A673 (cell line): Measurements from ENCODE around the gene RNF2. TPM values are rescaled to one million over a fixed set of nuclear protein-coding genes. Genes with fewer than 3 reads are reported as not detected.

Source experiments
- BruUV-seq: library from RNA; stranded (reverse); fragments of 400-500 nt; replicated peaks from 2 replicates; lab custom pipeline; 2021; lab: Mats Ljungman, UMichigan
- CTCF ChIA-PET: fragments of 300-600 bp; sonication (Branson Sonifier 250); formaldehyde crosslinking; loops from one replicate; lab custom pipeline; 2022; ENCODE audit warnings: antibody characterized with exemption; lab: Charles Lee
- POLR2A ChIA-PET: fragments of 300-600 bp; sonication (Branson Sonifier 250); formaldehyde crosslinking; loops from one replicate; lab custom pipeline; 2022; ENCODE audit warnings: antibody characterized with exemption; ENCODE audit not compliant: low non-redundant PET; lab: Charles Lee
- DNase-seq: peaks from one replicate; pipeline ENCODE4 v3.0.0-alpha.2; 2015; ENCODE audit warnings: low spot score
- H3K27ac ChIP-seq: fragments of 200-600 bp; sonication (generic); 2 replicates; pipeline ENCODE4 v1.5.1; 2016; ENCODE audit warnings: mixed run types, low read depth, mild to moderate bottlenecking, mixed read lengths, antibody characterized with exemption, low read length; ENCODE audit not compliant: poor library complexity, severe bottlenecking
- H3K27me3 ChIP-seq: fragments of 200-600 bp; sonication (generic); replicated peaks from 2 replicates; pipeline ENCODE4 v1.6.1; 2017; ENCODE audit warnings: mixed run types, low read depth, mild to moderate bottlenecking, mixed read lengths, antibody characterized with exemption, low read length; ENCODE audit not compliant: insufficient read depth, poor library complexity
- H3K36me3 ChIP-seq: fragments of 200-600 bp; sonication (generic); 2 replicates; pipeline ENCODE4 v1.6.1; 2016; ENCODE audit warnings: mixed run types, mild to moderate bottlenecking, mixed read lengths, antibody characterized with exemption, low read length; ENCODE audit not compliant: insufficient read depth, poor library complexity, severe bottlenecking
- H3K4me1 ChIP-seq: fragments of 200-600 bp; sonication (generic); 2 replicates; pipeline ENCODE4 v1.6.1; 2017; ENCODE audit warnings: mixed run types, mild to moderate bottlenecking, mixed read lengths, antibody characterized with exemption, low read length; ENCODE audit not compliant: insufficient read depth, poor library complexity, severe bottlenecking
- H3K4me3 ChIP-seq: fragments of 200-600 bp; sonication (generic); 2 replicates; pipeline ENCODE4 v1.5.1; 2016; ENCODE audit warnings: low read depth, mixed run types, mild to moderate bottlenecking, mixed read lengths, low read length; ENCODE audit not compliant: poor library complexity, severe bottlenecking
- H3K9me3 ChIP-seq: fragments of 200-600 bp; sonication (generic); 2 replicates; pipeline ENCODE4 v1.6.1; 2016; ENCODE audit warnings: mixed run types, low read depth, mild to moderate bottlenecking, mixed read lengths, antibody characterized with exemption, low read length; ENCODE audit not compliant: poor library complexity, severe bottlenecking
- EZH2 ChIP-seq: fragments of 200-600 bp; sonication (generic); IDR thresholded peaks from 2 replicates; pipeline ENCODE4 v1.6.1; 2017; ENCODE audit warnings: borderline replicate concordance, low read depth, mild to moderate bottlenecking, mixed read lengths, antibody characterized with exemption, low read length; ENCODE audit not compliant: poor library complexity, severe bottlenecking
- intact Hi-C: fragments of 100-400 bp; cut with micrococcal nuclease; formaldehyde crosslinking; loops from one replicate; pipeline ENCODE4 v1.10.0; 2022; ENCODE audit not compliant: unreplicated experiment
- total RNA-seq: library from RNA; stranded (reverse); gene quantifications from 2 replicates; pipeline ENCODE4 v1.2.3, GENCODE V29; 2021
- TF ChIP-seq, protein P1 (sequence below): fragments of 300-800, 200-600 bp; sonication (generic); conservative IDR thresholded peaks from 2 replicates; pipeline ENCODE4 v1.5.1; 2017; ENCODE audit warnings: low read depth, mild to moderate bottlenecking, antibody characterized with exemption, low read length, moderate library complexity, mixed read lengths

Gene RNF2
- total RNA-seq, 1 experiment from 2014 or later, result 50.8 TPM

- Histone ChIP-seq H3K36me3 (peaks cover 25% of the 10 kb centered on the region), H3K4me1 (peaks cover 6% of the 10 kb centered on the region), H3K27ac (no peak overlapping the region), H3K27me3 (no peaks in the 10 kb centered on the region), H3K9me3 (no peaks in the 10 kb centered on the region), H3K4me3 (no peak overlapping the region)
- TF ChIP-seq, protein P1, sequence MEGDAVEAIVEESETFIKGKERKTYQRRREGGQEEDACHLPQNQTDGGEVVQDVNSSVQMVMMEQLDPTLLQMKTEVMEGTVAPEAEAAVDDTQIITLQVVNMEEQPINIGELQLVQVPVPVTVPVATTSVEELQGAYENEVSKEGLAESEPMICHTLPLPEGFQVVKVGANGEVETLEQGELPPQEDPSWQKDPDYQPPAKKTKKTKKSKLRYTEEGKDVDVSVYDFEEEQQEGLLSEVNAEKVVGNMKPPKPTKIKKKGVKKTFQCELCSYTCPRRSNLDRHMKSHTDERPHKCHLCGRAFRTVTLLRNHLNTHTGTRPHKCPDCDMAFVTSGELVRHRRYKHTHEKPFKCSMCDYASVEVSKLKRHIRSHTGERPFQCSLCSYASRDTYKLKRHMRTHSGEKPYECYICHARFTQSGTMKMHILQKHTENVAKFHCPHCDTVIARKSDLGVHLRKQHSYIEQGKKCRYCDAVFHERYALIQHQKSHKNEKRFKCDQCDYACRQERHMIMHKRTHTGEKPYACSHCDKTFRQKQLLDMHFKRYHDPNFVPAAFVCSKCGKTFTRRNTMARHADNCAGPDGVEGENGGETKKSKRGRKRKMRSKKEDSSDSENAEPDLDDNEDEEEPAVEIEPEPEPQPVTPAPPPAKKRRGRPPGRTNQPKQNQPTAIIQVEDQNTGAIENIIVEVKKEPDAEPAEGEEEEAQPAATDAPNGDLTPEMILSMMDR, result no peak
- TF ChIP-seq EZH2, result no peak
- intact Hi-C loops, result no loop called here
- ChIA-PET CTCF (interaction anchor here (0.7 kb wide), 1 partner anchor 79 kb away, joined by 3 read pairs; no protein-coding TSS in a partner anchor), POLR2A (no interaction called here)
- DNase-seq, result no peak
- no TSS peak for BruUV-seq
Measured at GRCh38 chr1:185091480-185091879, 46.1 kb downstream of the RNF2 start.

DNA sequence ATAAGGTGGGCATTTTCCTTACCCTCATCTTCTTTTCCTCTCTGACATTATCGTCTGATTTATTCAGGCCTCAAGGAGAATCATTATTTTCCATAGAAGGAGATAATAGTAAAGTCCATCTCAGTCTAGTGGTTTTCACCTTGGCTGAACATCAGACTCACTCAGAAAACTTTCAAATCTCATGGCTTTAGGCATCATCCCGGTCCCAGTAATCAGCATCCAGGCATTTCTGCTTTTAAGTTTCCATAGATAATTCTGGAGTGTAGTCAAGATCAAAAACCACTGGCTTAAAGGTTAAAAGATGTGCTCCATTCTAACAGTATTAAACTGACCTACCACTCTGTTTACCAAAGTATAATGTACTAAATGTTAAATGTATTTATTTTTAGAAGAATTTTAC is 49.4 kb downstream of the RNF2 start:
- intact Hi-C loops, result no loop called here
- no peaks in the 10 kb centered on the region for H3K27me3 ChIP-seq
- peaks cover 30% of the 10 kb centered on the region for H3K36me3 ChIP-seq
- H3K4me3 ChIP-seq, result no peak overlapping the region
- no peak for TF ChIP-seq EZH2
- TF ChIP-seq, protein P1, result no peak
- H3K27ac ChIP-seq, result no peak overlapping the region
- DNase-seq, result no peak
- no peaks in the 10 kb centered on the region for H3K4me1 ChIP-seq
- CTCF ChIA-PET, result no interaction called here
- POLR2A ChIA-PET, result no interaction called here
- no TSS peak for BruUV-seq
- H3K9me3 ChIP-seq, result no peaks in the 10 kb centered on the region

- CTCF ChIA-PET, result no interaction called here
- no TSS peak for BruUV-seq
- no peaks in the 10 kb centered on the region for H3K9me3 ChIP-seq
- DNase-seq, result no peak
- TF ChIP-seq, protein P1, result no peak
- TF ChIP-seq EZH2, result no peak
- H3K36me3 ChIP-seq, result peaks cover 44% of the 10 kb centered on the region
- H3K27ac ChIP-seq, result no peak overlapping the region
- POLR2A ChIA-PET, result no interaction called here
- H3K4me3 ChIP-seq, result no peak overlapping the region
- no peaks in the 10 kb centered on the region for H3K27me3 ChIP-seq
- H3K4me1 ChIP-seq, result no peaks in the 10 kb centered on the region
- intact Hi-C loops, result no loop called here
Measured at GRCh38 chr1:185096531-185096930, 51.2 kb downstream of the RNF2 start.
